SH-SY5Y (cell line): ENCODE results near the gene LSM12.

Source experiments
- GATA2 ChIP-seq: IDR thresholded peaks from 2 replicates; pipeline ENCODE4 v1.6.1; 2011; ENCODE audit warnings: mild to moderate bottlenecking, low read depth, low read length
- GATA3 ChIP-seq: IDR thresholded peaks from 2 replicates; pipeline ENCODE4 v1.6.1; 2011; ENCODE audit warnings: low read depth, mild to moderate bottlenecking, low read length, moderate library complexity

GRCh38 chr17:44059101-44059892 lies 7.2 kb downstream of the LSM12 start:
- TF ChIP-seq GATA3 (no peak), GATA2 (no peak)
